BE2C (cell line): ENCODE data around the gene CCDC121.

ENCODE experiments used
- DNase-seq: peaks from one replicate; pipeline ENCODE4 v3.0.0-alpha.2; 2020
- H3K27me3 ChIP-seq: fragments of 250-450 bp; sonication (Bioruptor Pico); 2 replicates; pipeline ENCODE4 v1.5.1; 2020; ENCODE audit warnings: mild to moderate bottlenecking
- H3K36me3 ChIP-seq: fragments of 250-450 bp; sonication (Bioruptor Pico); 2 replicates; pipeline ENCODE4 v1.5.1; 2020; ENCODE audit warnings: mild to moderate bottlenecking
- H3K4me1 ChIP-seq: fragments of 250-450 bp; sonication (Bioruptor Pico); 2 replicates; pipeline ENCODE4 v1.5.1; 2020
- H3K4me3 ChIP-seq: 2 replicates; pipeline ENCODE4 v1.5.1; 2011; ENCODE audit warnings: low read depth, low read length
- H3K9me3 ChIP-seq: fragments of 250-450 bp; sonication (Bioruptor Pico); 2 replicates; pipeline ENCODE4 v1.5.1; 2020
- TF ChIP-seq, protein P1 (sequence below): IDR thresholded peaks from 2 replicates; pipeline ENCODE4 v1.5.1; 2012; ENCODE audit warnings: mild to moderate bottlenecking, low read depth, low read length

The CCDC121 gene

DNA sequence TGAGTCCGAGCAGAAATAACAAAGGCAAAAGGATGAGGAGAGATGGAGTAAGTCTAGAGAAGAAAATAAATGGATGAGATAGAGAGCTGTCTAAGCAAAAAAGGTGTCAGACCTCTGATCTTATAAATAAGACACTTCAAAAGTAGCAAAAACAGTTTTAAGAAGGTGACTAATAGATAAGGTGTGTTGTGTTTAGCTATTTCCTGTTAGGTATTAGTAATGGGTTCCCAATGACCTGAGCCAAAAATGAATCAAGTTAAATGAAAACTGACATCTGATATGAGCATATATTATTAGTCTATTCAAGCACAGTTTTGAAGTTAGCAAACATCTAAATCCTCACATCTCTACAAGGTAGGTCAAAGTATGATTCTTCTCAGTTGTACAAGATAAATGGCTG lies 24.0 kb upstream of the CCDC121 start:
- TF ChIP-seq, protein P1, sequence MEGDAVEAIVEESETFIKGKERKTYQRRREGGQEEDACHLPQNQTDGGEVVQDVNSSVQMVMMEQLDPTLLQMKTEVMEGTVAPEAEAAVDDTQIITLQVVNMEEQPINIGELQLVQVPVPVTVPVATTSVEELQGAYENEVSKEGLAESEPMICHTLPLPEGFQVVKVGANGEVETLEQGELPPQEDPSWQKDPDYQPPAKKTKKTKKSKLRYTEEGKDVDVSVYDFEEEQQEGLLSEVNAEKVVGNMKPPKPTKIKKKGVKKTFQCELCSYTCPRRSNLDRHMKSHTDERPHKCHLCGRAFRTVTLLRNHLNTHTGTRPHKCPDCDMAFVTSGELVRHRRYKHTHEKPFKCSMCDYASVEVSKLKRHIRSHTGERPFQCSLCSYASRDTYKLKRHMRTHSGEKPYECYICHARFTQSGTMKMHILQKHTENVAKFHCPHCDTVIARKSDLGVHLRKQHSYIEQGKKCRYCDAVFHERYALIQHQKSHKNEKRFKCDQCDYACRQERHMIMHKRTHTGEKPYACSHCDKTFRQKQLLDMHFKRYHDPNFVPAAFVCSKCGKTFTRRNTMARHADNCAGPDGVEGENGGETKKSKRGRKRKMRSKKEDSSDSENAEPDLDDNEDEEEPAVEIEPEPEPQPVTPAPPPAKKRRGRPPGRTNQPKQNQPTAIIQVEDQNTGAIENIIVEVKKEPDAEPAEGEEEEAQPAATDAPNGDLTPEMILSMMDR, result no peak
- H3K4me3 ChIP-seq, result no peak overlapping the region
- H3K27me3 ChIP-seq, result no peaks in the 10 kb centered on the region
- no peak for DNase-seq
- peaks cover 91% of the 10 kb centered on the region for H3K36me3 ChIP-seq
- no peaks in the 10 kb centered on the region for H3K9me3 ChIP-seq
- H3K4me1 ChIP-seq, result no peaks in the 10 kb centered on the region

DNA sequence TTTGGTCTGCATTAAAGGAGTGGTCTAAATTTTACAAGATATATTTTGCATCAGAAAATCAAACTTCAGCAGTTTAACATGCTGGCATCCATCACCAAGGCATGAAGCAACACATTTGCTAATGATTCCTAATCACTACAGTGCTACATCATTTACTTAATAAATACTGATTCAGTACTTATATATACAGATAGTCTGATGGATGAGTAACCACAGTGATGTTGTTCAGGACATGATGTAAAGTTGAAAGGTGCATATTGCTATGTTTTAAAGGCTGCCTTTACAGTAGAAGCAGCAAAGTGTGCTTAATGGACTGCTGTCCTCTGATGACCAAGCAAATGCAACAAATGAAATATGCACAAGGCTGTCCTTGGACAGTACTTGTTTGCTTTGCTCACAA lies 23.5 kb upstream of the CCDC121 start:
- no peak overlapping the region for H3K4me3 ChIP-seq
- DNase-seq, result no peak
- H3K9me3 ChIP-seq, result no peaks in the 10 kb centered on the region
- no peaks in the 10 kb centered on the region for H3K4me1 ChIP-seq
- TF ChIP-seq, protein P1, result no peak
- no peaks in the 10 kb centered on the region for H3K27me3 ChIP-seq
- peaks cover 91% of the 10 kb centered on the region for H3K36me3 ChIP-seq

DNA sequence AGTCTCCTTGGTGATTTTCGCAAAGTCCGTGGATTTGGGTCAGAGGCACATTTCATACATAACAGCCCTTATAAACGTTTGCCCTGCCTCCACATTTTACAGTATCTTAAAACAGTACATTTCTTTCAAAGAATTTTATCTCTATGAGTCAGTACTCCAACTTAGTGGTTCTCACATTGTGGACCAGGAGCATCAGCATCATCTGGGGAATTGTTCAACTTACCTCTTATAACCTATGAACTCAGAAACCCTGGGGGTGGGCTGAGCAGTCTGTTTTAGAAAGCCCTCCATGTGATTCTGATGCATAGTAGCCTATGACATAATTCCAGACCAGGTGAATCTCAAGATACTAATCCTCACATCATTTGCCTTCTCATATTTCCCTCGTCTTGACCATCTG lies 22.2 kb upstream of the CCDC121 start:
- H3K4me3 ChIP-seq, result no peak overlapping the region
- no peaks in the 10 kb centered on the region for H3K27me3 ChIP-seq
- TF ChIP-seq, protein P1, result no peak
- peaks cover 82% of the 10 kb centered on the region for H3K36me3 ChIP-seq
- DNase-seq, result no peak
- H3K9me3 ChIP-seq, result no peaks in the 10 kb centered on the region
- no peaks in the 10 kb centered on the region for H3K4me1 ChIP-seq

DNA sequence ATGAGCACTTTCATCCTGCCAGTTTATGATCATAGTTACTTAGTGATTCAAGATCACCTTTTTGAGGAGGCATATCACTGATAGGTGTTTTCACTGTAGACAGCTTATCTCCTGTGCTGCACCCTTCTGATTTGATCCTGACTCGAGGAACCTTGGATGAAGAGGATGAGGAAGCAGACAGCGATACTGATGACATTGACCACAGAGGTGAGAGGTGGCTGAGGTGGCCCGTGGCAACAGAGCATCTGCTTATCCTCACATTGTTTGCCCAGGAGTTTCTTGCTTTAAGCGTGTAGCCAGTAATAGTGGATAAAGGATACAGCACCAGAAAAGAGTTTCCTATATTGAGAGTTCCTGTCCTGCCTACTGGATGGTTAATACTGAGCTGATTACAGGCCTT lies 18.9 kb upstream of the CCDC121 start:
- no peak overlapping the region for H3K4me3 ChIP-seq
- TF ChIP-seq, protein P1, result no peak
- no peaks in the 10 kb centered on the region for H3K27me3 ChIP-seq
- H3K9me3 ChIP-seq, result no peaks in the 10 kb centered on the region
- H3K36me3 ChIP-seq, result peaks cover 76% of the 10 kb centered on the region
- no peaks in the 10 kb centered on the region for H3K4me1 ChIP-seq
- DNase-seq, result no peak

DNA sequence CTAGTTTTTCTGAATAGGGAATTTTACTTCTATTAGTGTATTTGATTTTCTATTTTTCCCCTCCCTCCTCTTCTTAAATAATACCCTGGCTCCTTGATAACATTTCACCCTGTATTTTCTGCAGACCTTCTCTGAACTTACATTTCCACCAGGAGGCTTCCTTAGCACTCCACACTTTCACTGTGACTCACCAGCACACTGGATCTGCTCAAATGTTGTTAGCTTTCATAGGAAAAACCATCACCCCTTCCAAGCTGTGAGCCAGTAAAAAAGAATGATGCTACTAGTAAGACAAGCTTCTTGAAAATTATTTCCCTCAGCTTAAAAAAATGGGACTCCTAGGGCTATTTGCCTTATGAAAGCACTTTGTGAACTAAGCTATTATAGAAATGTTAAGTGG lies 18.5 kb upstream of the CCDC121 start:
- no peaks in the 10 kb centered on the region for H3K4me1 ChIP-seq
- DNase-seq, result no peak
- H3K27me3 ChIP-seq, result no peaks in the 10 kb centered on the region
- peaks cover 76% of the 10 kb centered on the region for H3K36me3 ChIP-seq
- H3K4me3 ChIP-seq, result no peak overlapping the region
- TF ChIP-seq, protein P1, result no peak
- H3K9me3 ChIP-seq, result no peaks in the 10 kb centered on the region

DNA sequence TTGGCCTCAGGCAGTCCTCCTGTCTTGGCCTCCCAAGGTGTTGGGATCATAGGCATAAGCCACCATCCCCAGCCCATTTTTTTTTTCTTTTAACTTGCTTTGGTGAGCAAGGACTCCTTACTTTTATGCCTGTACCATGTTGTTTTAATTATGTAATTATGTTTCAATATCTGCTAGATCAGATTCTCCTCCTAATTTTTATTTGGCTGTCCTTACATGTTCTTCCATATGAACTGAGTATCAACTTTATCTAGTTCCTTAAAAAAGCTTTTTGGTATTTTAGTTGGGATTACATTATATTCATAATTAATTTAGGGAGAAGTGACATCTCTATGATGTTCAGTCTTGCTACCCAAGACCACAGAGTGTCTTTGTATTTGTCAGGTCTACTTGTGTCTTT lies 16.4 kb upstream of the CCDC121 start:
- H3K4me1 ChIP-seq, result no peaks in the 10 kb centered on the region
- H3K27me3 ChIP-seq, result no peaks in the 10 kb centered on the region
- TF ChIP-seq, protein P1, result no peak
- no peak overlapping the region for H3K4me3 ChIP-seq
- H3K9me3 ChIP-seq, result no peaks in the 10 kb centered on the region
- DNase-seq, result no peak
- peaks cover 77% of the 10 kb centered on the region for H3K36me3 ChIP-seq
